ENCODE measurements around the gene NBAS. TPM values are rescaled to one million over a fixed set of nuclear protein-coding genes. Genes with fewer than 3 reads are reported as not detected.

The NBAS gene
- total and polyA plus RNA-seq, 2 of the 13 experiments (the other 11 are each of a cell fraction or from before 2014, with no cell fraction given) = 33.6 to 58.7 TPM

GRCh38 chr2:15571729-15572128 lies 10.6 kb upstream of the NBAS start (continued):
- TF ChIP-seq RXRB (CRISPR knock-in tag; IDR thresholded peaks at IDR 0.05; ENCODE audit: borderline replicate concordance) = peak; percentile 43; the same call in 1 of the 2 replicates
- TF ChIP-seq PHF8 (CRISPR knock-in tag; IDR thresholded peaks at IDR 0.05) = no peak
- TF ChIP-seq ZNF839 (CRISPR knock-in tag; IDR thresholded peaks at IDR 0.05; ENCODE audit: borderline replicate concordance) = no peak
- TF ChIP-seq ZBED4 (CRISPR knock-in tag; IDR thresholded peaks at IDR 0.05; ENCODE audit: borderline replicate concordance) = no peak
- no peak for TF ChIP-seq ZBTB25 (CRISPR knock-in tag; IDR thresholded peaks at IDR 0.05)
- TF ChIP-seq ZNF749 (CRISPR knock-in tag; IDR thresholded peaks at IDR 0.05; ENCODE audit: borderline replicate concordance) = no peak
- no peak for TF ChIP-seq GABPA (IDR thresholded peaks at IDR 0.05; ENCODE audit: low read depth, low read length)
- no peak for TF ChIP-seq GABPA (CRISPR knock-in tag; IDR thresholded peaks at IDR 0.05; ENCODE audit: low read depth)

- Histone ChIP-seq H3K4me3 (replicated peaks in 1 of 3; ENCODE audit: insufficient read depth in 1 of 3, low read depth in 2 of 3, low read length in 3 of 3) (no peak overlapping the region), H4K20me1 (ENCODE audit: insufficient read depth, low read length) (no peaks in the 10 kb centered on the region), H3K4me2 (ENCODE audit: low read depth, low read length) (peak overlapping the region; percentile 15), H3K36me3 (replicated peaks in 1 of 2; ENCODE audit: control insufficient read depth in 1 of 2, insufficient read depth in 2 of 2, low read length in 2 of 2) (no peaks in the 10 kb centered on the region), H3K27ac (ENCODE audit: extremely low read length, insufficient read depth, low read length) (no peak overlapping the region), H3K79me2 (ENCODE audit: insufficient read depth, low read length) (no peaks in the 10 kb centered on the region), H3K27me3 (ENCODE audit: control insufficient read depth in 1 of 2, insufficient read depth in 2 of 2, low read length in 2 of 2) (no peaks in the 10 kb centered on the region), H3K9me3 (ENCODE audit: low read length) (no peaks in the 10 kb centered on the region), H2AFZ (ENCODE audit: low read length) (peak overlapping the region; percentile 49), H3K4me1 (ENCODE audit: insufficient read depth, low read length) (peaks cover 37% of the 10 kb centered on the region), H3K9ac (ENCODE audit: insufficient read depth, low read depth, low read length) (no peak overlapping the region)
- ChIA-PET POLR2A (no interaction called here), CTCF (ENCODE audit: low intra/inter-chr PET ratio, low total read pairs) (no interaction called here)
- no TSS peak for BruUV-seq (replicated peaks)
- TF ChIP-seq ZNF260 (CRISPR knock-in tag; IDR thresholded peaks at IDR 0.05; ENCODE audit: borderline replicate concordance, low read depth) = no peak
- TF ChIP-seq KAT2B (IDR thresholded peaks at IDR 0.05; ENCODE audit: borderline replicate concordance, low read depth, low read length) = no peak
- TF ChIP-seq TARDBP (CRISPR knock-in tag; IDR thresholded peaks at IDR 0.05) = no peak
- TF ChIP-seq JARID2 (CRISPR knock-in tag; IDR thresholded peaks at IDR 0.05; ENCODE audit: insufficient replicate concordance) = no peak
- FAIRE-seq (no peak), DNase-seq (ENCODE audit: low spot score) (no peak), ATAC-seq (no peak)
- in situ Hi-C loops (cut with HindIII; ENCODE audit: extremely low pct_ligation_motif_present, low pct_unique_long_range_greater_than_20kb) (no loop called here), intact Hi-C loops (cut with micrococcal nuclease; ENCODE audit: unreplicated experiment) (loop anchor here (10.0 kb wide), 1 partner anchor 515 kb away; no protein-coding TSS in a partner anchor)
- WGBS (ENCODE audit: low lambda C conversion rate) = 61% methylated on average over 5 of the region's 5 CpGs
These were observed 9.0 kb upstream of the NBAS start for GRCh38 chr2:15570104-15570503.

All from HepG2 (cell line).